Umbilical cord (tissue), 2 donors: ENCODE measurements around the gene TTR. TPM values are rescaled to one million over a fixed set of nuclear protein-coding genes. Genes with fewer than 3 reads are reported as not detected.

Experiments
- DNase-seq: peaks from one replicate; pipeline ENCODE4 v3.0.0-alpha.2; 2015; ENCODE audit warnings: low spot score
- total RNA-seq: library from RNA; depleted of rRNA; stranded (reverse); fragments of >200 nt; gene quantifications from one replicate; pipeline ENCODE4 v1.2.3, GENCODE V29; 2014; ENCODE audit warnings: low replicate concordance; ENCODE audit not compliant: insufficient read depth

The TTR gene
- total RNA-seq, 1 donor from 2014 or later: 15.6 TPM

GRCh38 chr18:31579375-31579774, 12.3 kb upstream of the TTR start:
- DNase-seq: no peak

GRCh38 chr18:31581498-31582197, 10.0 kb upstream of the TTR start:
- DNase-seq: peak; percentile 77

DNA sequence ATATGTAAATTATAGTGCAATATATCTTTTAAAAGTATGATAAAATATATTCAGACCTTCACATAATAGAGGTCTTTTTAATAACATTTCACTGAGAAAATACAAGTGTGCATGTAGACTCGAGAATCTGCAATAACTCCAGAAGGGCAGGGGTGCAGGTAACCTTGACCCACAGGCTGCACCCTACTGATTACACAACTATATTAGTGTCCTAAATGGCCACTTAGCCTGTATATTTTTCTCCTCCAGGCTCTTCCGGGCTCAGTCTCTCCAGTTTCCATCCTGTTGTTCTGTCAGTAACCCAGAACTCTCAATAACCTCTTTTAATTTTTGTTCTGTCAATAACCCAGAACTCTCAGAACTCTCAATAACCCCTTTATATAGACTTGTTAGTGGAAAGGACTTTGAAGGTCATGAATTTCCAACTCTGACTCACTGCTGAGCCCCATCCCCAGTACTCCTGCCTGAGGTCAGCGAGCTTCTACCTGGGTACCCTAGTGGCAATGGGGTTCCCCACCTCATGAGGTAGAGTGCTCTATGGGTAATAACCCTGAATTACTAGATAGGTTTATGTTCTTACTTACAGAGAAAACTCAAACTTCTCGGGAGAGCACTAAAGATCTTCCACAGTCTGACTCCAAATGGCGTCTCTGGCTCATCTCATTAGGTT, 8.4 kb upstream of the TTR start:
- DNase-seq: no peak

- DNase-seq: no peak
These were observed 5.7 kb upstream of the TTR start for GRCh38 chr18:31585991-31586390.

DNA sequence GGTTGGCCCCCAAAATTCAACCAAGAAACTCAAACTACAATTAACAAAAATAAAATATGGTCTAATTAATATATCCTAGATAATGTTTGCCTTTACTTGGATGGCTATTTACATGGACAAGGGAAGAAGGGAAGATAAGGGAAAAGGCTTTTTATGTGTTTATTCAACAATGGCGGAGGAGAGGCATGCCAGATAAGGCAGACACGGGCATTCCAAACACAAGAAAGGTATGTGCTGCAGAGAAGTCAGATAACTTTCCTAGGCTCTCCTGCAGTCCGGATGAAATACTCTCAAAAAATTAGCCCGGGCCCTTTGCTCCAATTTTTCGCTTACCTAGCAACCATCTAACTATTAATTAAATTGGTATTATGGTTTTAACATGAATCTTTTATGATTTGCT, 5.1 kb upstream of the TTR start:
- no peak for DNase-seq

DNA sequence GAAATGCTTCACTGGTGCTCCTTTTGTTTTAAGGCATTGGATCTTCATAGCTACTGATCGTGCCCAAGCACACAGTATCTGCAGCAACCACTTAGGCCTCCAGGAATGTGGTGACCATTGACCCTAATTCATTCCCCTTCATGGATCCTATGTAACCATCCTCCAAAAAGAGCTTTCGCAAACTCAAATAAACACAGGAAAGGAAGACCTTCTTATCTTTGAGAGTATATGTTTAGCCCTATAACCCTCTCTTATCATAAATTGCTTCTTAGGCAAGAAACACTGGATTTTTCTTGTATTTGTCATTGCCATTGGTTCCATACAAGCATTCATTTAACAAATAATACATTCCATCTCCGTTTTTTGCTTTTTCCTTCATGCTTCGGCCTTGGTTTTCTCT, 4.1 kb upstream of the TTR start:
- DNase-seq: peak; percentile 84

- DNase-seq: no peak
These were observed 1.1 kb upstream of the TTR start for GRCh38 chr18:31590570-31590969.

DNA sequence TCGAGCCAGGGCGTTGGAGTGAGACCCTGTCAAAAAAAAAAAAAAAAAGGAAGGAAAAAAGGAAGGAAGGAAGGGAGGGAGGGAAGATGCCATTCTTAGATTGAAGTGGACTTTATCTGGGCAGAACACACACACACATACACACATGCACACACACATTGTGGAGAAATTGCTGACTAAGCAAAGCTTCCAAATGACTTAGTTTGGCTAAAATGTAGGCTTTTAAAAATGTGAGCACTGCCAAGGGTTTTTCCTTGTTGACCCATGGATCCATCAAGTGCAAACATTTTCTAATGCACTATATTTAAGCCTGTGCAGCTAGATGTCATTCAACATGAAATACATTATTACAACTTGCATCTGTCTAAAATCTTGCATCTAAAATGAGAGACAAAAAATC, 564 bp upstream of the TTR start:
- DNase-seq: no peak

GRCh38 chr18:31592506-31593157, 955 bp downstream of the TTR start:
- no peak for DNase-seq

DNA sequence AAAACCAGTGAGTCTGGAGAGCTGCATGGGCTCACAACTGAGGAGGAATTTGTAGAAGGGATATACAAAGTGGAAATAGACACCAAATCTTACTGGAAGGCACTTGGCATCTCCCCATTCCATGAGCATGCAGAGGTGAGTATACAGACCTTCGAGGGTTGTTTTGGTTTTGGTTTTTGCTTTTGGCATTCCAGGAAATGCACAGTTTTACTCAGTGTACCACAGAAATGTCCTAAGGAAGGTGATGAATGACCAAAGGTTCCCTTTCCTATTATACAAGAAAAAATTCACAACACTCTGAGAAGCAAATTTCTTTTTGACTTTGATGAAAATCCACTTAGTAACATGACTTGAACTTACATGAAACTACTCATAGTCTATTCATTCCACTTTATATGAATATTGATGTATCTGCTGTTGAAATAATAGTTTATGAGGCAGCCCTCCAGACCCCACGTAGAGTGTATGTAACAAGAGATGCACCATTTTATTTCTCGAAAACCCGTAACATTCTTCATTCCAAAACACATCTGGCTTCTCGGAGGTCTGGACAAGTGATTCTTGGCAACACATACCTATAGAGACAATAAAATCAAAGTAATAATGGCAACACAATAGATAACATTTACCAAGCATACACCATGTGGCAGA, 3.6 kb downstream of the TTR start:
- DNase-seq: no peak

- no peak for DNase-seq
These were observed 4.6 kb downstream of the TTR start for GRCh38 chr18:31596081-31596872.

- DNase-seq: no peak
These were observed 6.5 kb downstream of the TTR start for GRCh38 chr18:31598021-31598805.

GRCh38 chr18:31603315-31603714, 11.6 kb downstream of the TTR start:
- DNase-seq: no peak

DNA sequence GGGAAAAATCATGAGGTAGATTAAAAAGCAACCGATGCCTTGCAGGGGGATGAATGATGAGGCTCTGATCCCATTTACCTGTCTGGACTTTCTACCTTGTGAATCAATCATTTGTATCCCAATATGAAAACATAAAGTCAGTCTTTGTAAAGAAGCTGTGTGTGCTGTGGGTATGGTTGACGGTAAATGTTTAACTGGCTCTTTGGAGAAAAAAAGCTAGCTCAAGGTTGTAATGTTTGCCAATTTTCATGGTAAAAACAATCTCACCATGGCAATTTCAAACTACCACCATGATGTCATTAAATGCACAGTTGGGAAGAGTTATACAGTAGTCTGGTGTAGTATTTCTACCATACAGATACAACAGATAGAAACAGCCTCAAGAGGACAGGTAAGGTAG, 14.6 kb downstream of the TTR start:
- no peak for DNase-seq

DNA sequence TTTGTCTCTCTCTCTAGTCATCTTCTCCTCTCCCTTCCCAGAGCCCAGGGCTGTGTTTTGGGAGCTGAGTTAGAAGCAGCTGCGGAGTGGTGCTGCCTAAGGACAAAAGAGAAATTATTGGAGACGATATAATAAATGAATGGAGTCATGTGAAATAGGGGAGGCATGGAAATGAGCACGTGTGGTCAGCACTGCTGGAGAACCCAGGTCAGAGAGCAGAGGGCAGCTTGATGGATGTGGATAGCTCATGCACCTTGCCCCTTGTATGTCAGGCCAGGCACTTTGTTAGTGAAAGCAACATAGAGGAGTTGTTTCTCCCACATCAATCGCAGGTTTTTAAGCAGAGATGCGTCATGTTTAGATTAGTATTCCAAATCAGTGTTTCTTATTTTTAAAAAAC, 15.7 kb downstream of the TTR start:
- DNase-seq: no peak

GRCh38 chr18:31609886-31610285, 18.2 kb downstream of the TTR start:
- peak; percentile 20 for DNase-seq

DNA sequence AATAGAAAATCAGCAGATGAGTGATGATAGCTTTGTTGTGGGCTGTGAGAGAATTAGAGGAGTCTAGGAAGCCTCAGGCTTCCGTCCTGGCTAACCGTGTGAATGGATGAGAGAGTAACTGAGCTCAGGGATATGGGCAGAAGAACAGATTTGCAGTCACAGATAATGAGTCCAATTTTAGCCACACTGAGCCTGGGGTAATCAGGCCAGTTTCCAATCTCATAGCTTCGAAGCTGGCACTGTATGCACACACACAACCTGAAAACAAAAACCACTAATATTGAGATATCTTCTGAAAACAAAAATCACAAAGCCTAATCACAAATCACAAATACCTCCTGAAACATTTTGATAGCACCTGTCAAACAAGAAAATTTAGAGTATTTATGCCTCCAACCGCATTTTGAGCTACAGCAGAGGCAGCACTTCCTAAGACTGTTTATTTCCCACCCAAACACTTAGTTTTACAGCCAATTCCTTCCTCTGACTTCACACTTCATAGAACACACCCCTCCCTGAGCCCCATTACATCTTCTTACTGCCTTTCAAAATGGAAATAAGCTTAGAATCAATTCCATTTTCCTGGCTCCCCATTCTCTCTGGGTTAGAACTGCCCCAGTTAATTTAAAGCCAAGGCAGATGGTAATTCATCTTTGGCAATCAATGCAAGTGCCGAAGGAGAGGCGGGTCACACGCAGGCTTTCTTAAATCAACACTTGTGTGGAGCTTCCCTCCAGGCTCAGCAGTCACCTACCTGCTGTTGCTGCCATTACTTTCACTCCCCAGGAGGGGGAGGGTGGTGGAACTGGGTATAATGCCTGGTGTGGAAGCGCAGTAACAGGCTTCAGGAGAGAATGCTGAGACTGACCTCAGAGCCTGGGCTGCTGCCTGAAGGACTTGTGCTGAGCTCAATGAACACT, 18.9 kb downstream of the TTR start:
- DNase-seq: no peak

DNA sequence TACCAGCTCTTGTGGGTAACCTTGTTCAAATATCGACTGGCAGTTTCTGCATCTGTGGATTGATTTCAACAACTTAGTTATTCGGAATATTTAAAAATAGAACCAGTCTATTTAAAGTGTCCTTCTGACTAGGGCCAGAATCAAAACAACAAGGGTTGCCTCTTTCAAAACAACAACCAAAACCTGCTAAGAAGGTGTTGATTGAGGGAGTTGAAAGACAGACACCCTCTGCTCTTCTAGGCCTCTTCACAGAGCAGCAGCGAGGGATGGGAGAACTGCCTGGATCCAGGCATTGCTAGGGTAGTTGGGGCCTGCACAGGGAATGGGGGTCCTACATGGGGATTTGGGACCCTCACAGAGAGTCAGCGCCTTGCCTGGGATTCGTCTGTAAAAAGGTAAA, 19.8 kb downstream of the TTR start:
- no peak for DNase-seq

DNA sequence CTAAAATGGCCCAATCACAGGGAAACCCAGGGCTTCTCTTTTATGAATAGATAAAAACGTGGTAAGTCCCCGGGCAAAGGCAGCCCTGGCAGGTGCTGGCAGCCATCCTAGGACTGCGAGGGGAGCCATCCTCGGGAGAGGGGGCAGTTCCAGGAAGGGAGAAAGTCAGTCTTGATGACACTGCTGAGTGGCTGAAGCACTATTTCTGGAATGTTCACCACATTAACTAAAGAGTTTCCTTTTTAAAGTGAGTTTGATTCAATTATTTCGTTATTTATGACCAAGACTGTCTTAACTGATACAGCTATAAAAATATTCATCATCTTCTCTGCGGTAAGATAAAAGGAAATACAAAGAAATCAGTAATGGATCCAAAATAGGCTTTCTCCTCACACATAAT, 20.4 kb downstream of the TTR start:
- no peak for DNase-seq

DNA sequence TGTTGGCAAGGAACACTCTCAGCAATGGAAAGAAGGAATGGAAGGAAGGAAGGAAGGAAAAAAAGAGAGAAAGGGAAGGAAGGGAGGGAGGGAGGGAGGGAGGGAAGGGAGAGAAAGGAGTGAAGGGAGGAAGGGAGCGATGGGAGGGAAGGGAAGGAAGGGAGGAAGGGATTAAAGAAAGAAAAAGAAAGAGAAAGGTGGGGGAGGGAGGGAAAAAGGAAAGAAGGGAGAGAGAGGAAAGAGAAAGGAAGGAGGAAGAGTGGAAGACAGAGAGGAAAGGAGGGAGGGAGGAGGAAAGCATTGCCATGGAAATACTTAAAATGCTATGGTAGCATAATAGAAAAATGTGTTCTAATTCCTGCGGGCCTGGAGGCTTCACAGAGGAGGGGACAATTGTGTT, 22.4 kb downstream of the TTR start:
- DNase-seq: no peak
